ENCODE data around the gene TNFAIP2. TPM values are rescaled to one million over a fixed set of nuclear protein-coding genes. Genes with fewer than 3 reads are reported as not detected.

The TNFAIP2 gene
- total and polyA plus RNA-seq, 2 donors (not counting 3 experiments of a cell fraction or from before 2014, with no cell fraction given): 31.6 to 42.7 TPM

DNA sequence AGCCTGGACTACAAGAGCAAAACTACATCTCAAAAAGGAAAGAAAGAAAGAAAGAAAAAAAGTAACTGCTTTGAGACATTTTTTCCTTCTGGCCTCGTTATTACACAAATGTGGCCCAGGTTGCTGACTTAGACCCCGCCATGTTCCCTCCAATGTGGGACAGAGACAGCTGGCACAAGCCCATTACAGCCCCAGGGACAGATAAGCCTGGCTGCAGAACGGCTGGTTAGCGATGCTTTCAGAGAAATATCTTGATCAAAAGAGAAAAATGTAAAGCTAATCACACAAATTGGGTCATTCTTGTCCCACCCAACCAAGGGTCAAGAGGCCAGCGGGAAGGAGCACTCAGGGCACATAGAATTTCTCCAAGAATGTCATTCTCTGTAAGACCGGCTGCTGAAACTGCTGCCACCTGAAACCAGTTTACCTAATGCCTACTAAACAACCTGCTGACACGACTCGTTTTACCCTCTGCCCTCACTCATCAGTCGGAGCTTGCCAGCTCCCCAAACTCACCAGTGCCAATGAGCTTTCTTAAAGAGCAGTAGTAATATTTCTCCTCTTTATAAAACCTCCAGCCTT lies 63.1 kb downstream of the TNFAIP2 start:
- FAIRE-seq: no peak

More for the DNA sequence above, 63.1 kb downstream of the TNFAIP2 start:
- H3K9me1 ChIP-seq (replicated peaks; ENCODE audit: control insufficient read depth, extremely low read depth, insufficient read depth, low read length): no peaks in the 10 kb centered on the region
- no peak overlapping the region for H3K27ac ChIP-seq (ENCODE audit: insufficient read depth, low read depth, low read length)
- TF ChIP-seq POLR2A (IDR thresholded peaks at IDR 0.05; ENCODE audit: low read depth, low read length) (no peak), MYC (IDR thresholded peaks at IDR 0.05; ENCODE audit: low read depth, low read length) (no peak), FOS (IDR thresholded peaks at IDR 0.05; ENCODE audit: borderline replicate concordance, insufficient read depth, low read length) (no peak), GATA2 (IDR thresholded peaks at IDR 0.05; ENCODE audit: insufficient read depth, insufficient read length, low read depth, low read length) (no peak), JUN (IDR thresholded peaks at IDR 0.05; ENCODE audit: borderline replicate concordance, insufficient read depth, insufficient read length, low read depth) (no peak), EZH2 (IDR thresholded peaks at IDR 0.05; ENCODE audit: borderline replicate concordance, low read depth, low read length, severe bottlenecking) (no peak), POLR2AphosphoS5 (IDR thresholded peaks at IDR 0.05; ENCODE audit: insufficient read depth, low read depth, low read length) (no peak)
- TF ChIP-seq, protein P1, sequence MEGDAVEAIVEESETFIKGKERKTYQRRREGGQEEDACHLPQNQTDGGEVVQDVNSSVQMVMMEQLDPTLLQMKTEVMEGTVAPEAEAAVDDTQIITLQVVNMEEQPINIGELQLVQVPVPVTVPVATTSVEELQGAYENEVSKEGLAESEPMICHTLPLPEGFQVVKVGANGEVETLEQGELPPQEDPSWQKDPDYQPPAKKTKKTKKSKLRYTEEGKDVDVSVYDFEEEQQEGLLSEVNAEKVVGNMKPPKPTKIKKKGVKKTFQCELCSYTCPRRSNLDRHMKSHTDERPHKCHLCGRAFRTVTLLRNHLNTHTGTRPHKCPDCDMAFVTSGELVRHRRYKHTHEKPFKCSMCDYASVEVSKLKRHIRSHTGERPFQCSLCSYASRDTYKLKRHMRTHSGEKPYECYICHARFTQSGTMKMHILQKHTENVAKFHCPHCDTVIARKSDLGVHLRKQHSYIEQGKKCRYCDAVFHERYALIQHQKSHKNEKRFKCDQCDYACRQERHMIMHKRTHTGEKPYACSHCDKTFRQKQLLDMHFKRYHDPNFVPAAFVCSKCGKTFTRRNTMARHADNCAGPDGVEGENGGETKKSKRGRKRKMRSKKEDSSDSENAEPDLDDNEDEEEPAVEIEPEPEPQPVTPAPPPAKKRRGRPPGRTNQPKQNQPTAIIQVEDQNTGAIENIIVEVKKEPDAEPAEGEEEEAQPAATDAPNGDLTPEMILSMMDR (IDR thresholded peaks at IDR 0.05; ENCODE audit: extremely low read depth in 1 of 2, insufficient read depth in 1 of 2, low read depth in 1 of 2, low read length in 2 of 2): no peak
- TF ChIP-seq, protein P2, sequence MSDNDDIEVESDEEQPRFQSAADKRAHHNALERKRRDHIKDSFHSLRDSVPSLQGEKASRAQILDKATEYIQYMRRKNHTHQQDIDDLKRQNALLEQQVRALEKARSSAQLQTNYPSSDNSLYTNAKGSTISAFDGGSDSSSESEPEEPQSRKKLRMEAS (IDR thresholded peaks at IDR 0.05; ENCODE audit: insufficient read depth, insufficient read length): no peak
- no peaks in the 10 kb centered on the region for H4K20me1 ChIP-seq (replicated peaks; ENCODE audit: control insufficient read depth, extremely low read depth, insufficient read depth, low read length)
- no peak for DNase-seq (ENCODE audit: low read depth, low spot score)
- no peak overlapping the region for H3K4me3 ChIP-seq (replicated peaks in 1 of 3; ENCODE audit: insufficient read depth in 1 of 3, low read depth in 1 of 3, low read length in 3 of 3)
- dilution Hi-C loops (cut with MboI; ENCODE audit: extremely low pct_ligation_motif_present, low sequenced_read_pairs) (no loop called here), intact Hi-C loops (cut with micrococcal nuclease) (no loop called here)
- H3K27me3 ChIP-seq (ENCODE audit: control insufficient read depth in 2 of 2, insufficient read depth in 2 of 2, low read length in 2 of 2): peaks cover 17 to 22% of the 10 kb centered on the region in 2 experiments
- POLR2A ChIA-PET: no interaction called here
- no peak overlapping the region for H2AFZ ChIP-seq (ENCODE audit: low read depth, low read length)
- no peaks in the 10 kb centered on the region for H3K4me1 ChIP-seq (ENCODE audit: control insufficient read depth, extremely low read depth, insufficient read depth, low read length)
- BruUV-seq (replicated peaks): no TSS peak
- H3K9me3 ChIP-seq (replicated peaks; ENCODE audit: control insufficient read depth, insufficient read depth, low read length): no peaks in the 10 kb centered on the region
- no peak overlapping the region for H3K9ac ChIP-seq (replicated peaks; ENCODE audit: extremely low read depth, insufficient read depth, low read length)
- CTCF ChIA-PET: interaction anchor here (0.6 to 7.5 kb wide), 18 partner anchors 10 to 130 kb away, joined by 3 to 238 read pairs (median 5); no protein-coding TSS in a partner anchor
- no peak overlapping the region for H3K4me2 ChIP-seq (ENCODE audit: insufficient read depth, low read length)
- H3K36me3 ChIP-seq (ENCODE audit: control insufficient read depth in 2 of 2, extremely low read depth in 1 of 2, insufficient read depth in 2 of 2, low read length in 2 of 2): no peaks in the 10 kb centered on the region
- no peaks in the 10 kb centered on the region for H3K79me2 ChIP-seq (ENCODE audit: control insufficient read depth, insufficient read depth, low read length)

Other genes with a start within 250 kb of the TNFAIP2 start
- gene AMN, start 200.8 kb upstream of the TNFAIP2 start, total RNA-seq: not detected in 2 replicates
- gene AMN, start 200.8 kb upstream of the TNFAIP2 start, polyA plus RNA-seq: 0.03 and 0.05 TPM in 2 replicates
- gene CDC42BPB, start 65.9 kb upstream of the TNFAIP2 start, total RNA-seq: 131 and 136 TPM in 2 replicates
- gene CDC42BPB, start 65.9 kb upstream of the TNFAIP2 start, polyA plus RNA-seq: 82.6 and 93.7 TPM in 2 replicates
- gene LBHD2, start 39.3 kb upstream of the TNFAIP2 start, total RNA-seq: not detected in 2 replicates
- not detected in 2 replicates for gene LBHD2, start 39.3 kb upstream of the TNFAIP2 start, polyA plus RNA-seq
- not detected in 2 replicates for gene EXOC3L4, start 28.7 kb upstream of the TNFAIP2 start, total RNA-seq
- not detected in 2 replicates for gene EXOC3L4, start 28.7 kb upstream of the TNFAIP2 start, polyA plus RNA-seq
- 294 and 313 TPM in 2 replicates for gene EIF5, start 210.8 kb downstream of the TNFAIP2 start, total RNA-seq
- 145 and 175 TPM in 2 replicates for gene EIF5, start 210.8 kb downstream of the TNFAIP2 start, polyA plus RNA-seq